Kidney (tissue), 14 donors: Measurements from ENCODE around the gene EP400. TPM values are rescaled to one million over a fixed set of nuclear protein-coding genes. Genes with fewer than 3 reads are reported as not detected.
"Not testable (repeated sequence)": the region's sequence is repeated elsewhere in the genome, so short reads cannot be mapped to it uniquely, and the experiment has no call there.

Experiments used
- DNase-seq, 5 donors: peaks; one replicate each; pipeline ENCODE4 v3.0.0-alpha.2; 2013 to 2020
- FAIRE-seq: peaks from 2 replicates; lab custom pipeline; 2012; peaks lifted over from hg19 to GRCh38; lab: Jason Lieb, UNC
- H3K27ac ChIP-seq, 2 donors: one replicate each; pipeline ENCODE4 v1.7.0; 2013; ENCODE audit warnings: low read depth in 2 of 2, low read length in 2 of 2, inconsistent platforms in 1 of 2
- H3K27me3 ChIP-seq: one replicate; pipeline ENCODE4 v1.7.1; 2013; ENCODE audit warnings: low read length, inconsistent platforms; ENCODE audit not compliant: control insufficient read depth, insufficient read depth
- H3K36me3 ChIP-seq, 3 donors: one replicate each; pipeline versions ENCODE4 v1.7.0 to v1.7.1; 2013; ENCODE audit warnings: low read length in 3 of 3, control low read depth in 1 of 3, inconsistent platforms in 1 of 3; ENCODE audit not compliant: insufficient read depth in 3 of 3, control insufficient read depth in 2 of 3
- H3K4me1 ChIP-seq, 3 donors: one replicate each; pipeline versions ENCODE4 v1.7.0 to v1.7.1; 2013; ENCODE audit warnings: low read length in 3 of 3, inconsistent platforms in 1 of 3, low read depth in 1 of 3; ENCODE audit not compliant: control insufficient read depth in 2 of 3, insufficient read depth in 2 of 3
- H3K4me3 ChIP-seq, 3 donors: one replicate each; pipeline versions ENCODE4 v1.7.0 to v1.8.1; 2013; ENCODE audit warnings: low read length in 3 of 3, control low read depth in 1 of 3, inconsistent platforms in 1 of 3
- H3K9ac ChIP-seq, 3 donors: one replicate each; pipeline versions ENCODE4 v1.7.0 to v1.7.1; 2013; ENCODE audit warnings: low read length in 3 of 3, control low read depth in 1 of 3, inconsistent platforms in 1 of 3
- H3K9me3 ChIP-seq, 3 donors: one replicate each; pipeline versions ENCODE4 v1.7.0 to v1.7.1; 2013; ENCODE audit warnings: low read length in 3 of 3, control low read depth in 1 of 3, inconsistent platforms in 1 of 3; ENCODE audit not compliant: control insufficient read depth in 2 of 3, insufficient read depth in 1 of 3
- intact Hi-C: fragments of 100-400 bp; cut with DNase I; formaldehyde crosslinking; loops from one replicate; pipeline ENCODE4 v1.11.1; 2022
- polyA plus RNA-seq: library from polyadenylated mRNA; stranded (reverse); fragments of 350-450 nt; fragmentation: Illumina TruSeq; extraction: RNeasy Lipid Tissue Mini Kit (QIAGEN cat#74804); gene quantifications from one replicate; pipeline ENCODE4 v1.2.3, GENCODE V29; 2014; ENCODE audit warnings: low read depth, low replicate concordance; ENCODE audit not compliant: insufficient read depth
- total RNA-seq: library from RNA; stranded (reverse); fragmentation: NEBNext Ultra II Directional; extraction: Animal tissue kit (Norgen Biotek cat#: 25700); gene quantifications from one replicate; pipeline ENCODE4 v1.2.1, GENCODE V29; 2021
- TF ChIP-seq, protein P1 (sequence below): IDR thresholded peaks from 3 replicates; pipeline ENCODE4 v1.5.1; 2012; ENCODE audit warnings: mild to moderate bottlenecking, moderate library complexity, borderline replicate concordance; ENCODE audit not compliant: insufficient read depth; ENCODE audit errors: extremely low read depth
- donor health status: control.
- donor health status: control.
- donor health status: control.
- donor health status: control.
- donor health status: control.
- donor health status: DM: yes; HTN: yes; CAD: no.
- donor health status: Normal renal cell carcinoma (clear cell type).

The EP400 gene
- total and polyA plus RNA-seq, 2 donors from 2014 or later = 7.5 to 44.7 TPM

DNA sequence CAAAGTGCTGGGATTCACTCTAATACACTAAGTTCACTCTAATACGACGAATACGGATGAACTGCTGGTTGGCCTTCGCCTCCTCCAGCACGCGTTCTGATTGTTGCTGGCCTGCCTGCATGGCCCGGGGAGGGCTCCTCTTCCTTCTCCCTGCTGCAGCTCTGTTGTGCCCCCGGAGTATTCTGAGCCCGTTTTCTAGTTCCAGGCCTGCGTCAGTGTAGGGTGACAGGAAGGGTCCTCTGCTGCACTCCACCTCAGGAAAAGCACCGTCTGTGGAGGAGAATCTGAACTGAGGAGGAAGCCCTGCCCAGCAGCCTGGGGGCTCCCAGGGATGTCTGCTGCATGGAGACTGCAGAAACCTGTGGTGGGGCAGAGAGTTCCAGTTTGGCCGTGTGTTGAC, 150.0 kb downstream of the EP400 start:
- intact Hi-C loops = no loop called here
- no peak overlapping the region for H3K27ac ChIP-seq
- no peak overlapping the region for H3K4me3 ChIP-seq
- no peaks in the 10 kb centered on the region for H3K4me1 ChIP-seq
- DNase-seq = no peak
- no peaks in the 10 kb centered on the region for H3K27me3 ChIP-seq
- H3K9ac ChIP-seq = no peak overlapping the region
- TF ChIP-seq, protein P1, sequence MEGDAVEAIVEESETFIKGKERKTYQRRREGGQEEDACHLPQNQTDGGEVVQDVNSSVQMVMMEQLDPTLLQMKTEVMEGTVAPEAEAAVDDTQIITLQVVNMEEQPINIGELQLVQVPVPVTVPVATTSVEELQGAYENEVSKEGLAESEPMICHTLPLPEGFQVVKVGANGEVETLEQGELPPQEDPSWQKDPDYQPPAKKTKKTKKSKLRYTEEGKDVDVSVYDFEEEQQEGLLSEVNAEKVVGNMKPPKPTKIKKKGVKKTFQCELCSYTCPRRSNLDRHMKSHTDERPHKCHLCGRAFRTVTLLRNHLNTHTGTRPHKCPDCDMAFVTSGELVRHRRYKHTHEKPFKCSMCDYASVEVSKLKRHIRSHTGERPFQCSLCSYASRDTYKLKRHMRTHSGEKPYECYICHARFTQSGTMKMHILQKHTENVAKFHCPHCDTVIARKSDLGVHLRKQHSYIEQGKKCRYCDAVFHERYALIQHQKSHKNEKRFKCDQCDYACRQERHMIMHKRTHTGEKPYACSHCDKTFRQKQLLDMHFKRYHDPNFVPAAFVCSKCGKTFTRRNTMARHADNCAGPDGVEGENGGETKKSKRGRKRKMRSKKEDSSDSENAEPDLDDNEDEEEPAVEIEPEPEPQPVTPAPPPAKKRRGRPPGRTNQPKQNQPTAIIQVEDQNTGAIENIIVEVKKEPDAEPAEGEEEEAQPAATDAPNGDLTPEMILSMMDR = no peak
- no peaks in the 10 kb centered on the region for H3K9me3 ChIP-seq
- no peak for FAIRE-seq
- H3K36me3 ChIP-seq = no peaks in the 10 kb centered on the region

DNA sequence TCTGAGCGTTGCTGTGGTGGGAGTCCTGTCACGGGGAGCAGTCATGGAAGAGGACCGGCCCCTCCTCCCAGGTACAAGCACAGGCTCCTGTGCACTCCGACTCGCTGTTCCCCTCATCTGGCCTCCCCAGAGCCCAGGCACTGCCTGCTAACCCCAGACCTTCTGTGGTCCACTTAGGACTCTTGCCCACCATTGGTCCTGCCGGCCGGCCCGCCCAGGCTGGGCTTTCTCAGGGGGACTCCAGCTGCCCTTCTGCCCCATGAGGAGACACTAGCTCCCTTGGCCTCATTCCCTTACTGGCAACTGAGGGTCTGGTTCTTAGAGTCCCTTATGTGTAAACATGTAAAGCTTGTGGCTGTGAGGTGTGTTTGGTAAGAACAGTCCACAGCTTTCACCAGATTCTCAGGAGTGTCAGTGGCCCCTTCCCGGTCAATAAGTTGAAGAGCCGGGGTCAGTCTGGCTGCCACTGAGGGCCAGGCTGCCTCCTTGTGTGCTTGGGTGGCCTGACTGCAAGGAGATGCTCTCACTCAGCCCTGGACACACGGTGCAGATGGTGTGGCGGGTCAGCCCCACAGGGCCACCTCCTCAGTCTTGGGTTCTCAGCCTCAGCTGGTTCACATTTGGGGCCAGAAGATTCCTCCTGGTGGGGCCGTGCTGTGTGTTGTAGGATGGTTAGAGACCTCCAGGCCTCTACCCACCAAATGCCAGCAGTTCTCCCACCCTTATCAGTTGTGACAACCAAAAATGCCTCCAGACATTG, 150.7 kb downstream of the EP400 start:
- FAIRE-seq = no peak
- no peak overlapping the region for H3K27ac ChIP-seq
- DNase-seq = no peak
- TF ChIP-seq, protein P1 = no peak
- intact Hi-C loops = no loop called here
- H3K4me1 ChIP-seq = no peaks in the 10 kb centered on the region
- no peak overlapping the region for H3K9ac ChIP-seq
- H3K9me3 ChIP-seq = no peaks in the 10 kb centered on the region
- peaks cover 0 to 5% (median 2%) of the 10 kb centered on the region in 3 donors for H3K36me3 ChIP-seq
- no peak overlapping the region for H3K4me3 ChIP-seq
- H3K27me3 ChIP-seq = no peaks in the 10 kb centered on the region

DNA sequence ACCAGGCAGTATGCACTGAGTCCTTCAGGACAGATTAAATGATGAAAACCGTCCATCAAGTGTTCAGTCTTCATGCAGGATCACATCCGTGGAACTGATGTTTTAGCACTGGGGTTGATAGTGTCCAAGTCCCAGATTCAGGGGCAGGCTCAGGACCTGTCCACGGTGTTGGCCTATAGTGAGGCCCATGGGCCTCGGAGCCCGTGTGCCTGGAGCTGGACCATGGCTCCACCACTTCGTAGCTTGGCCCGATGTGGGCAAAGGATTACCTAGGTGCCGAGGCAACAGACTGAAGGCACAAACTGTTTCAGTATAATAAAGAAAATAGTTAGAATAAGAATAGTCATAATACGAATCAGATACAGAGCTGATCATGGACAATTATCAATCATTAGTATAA, 152.6 kb downstream of the EP400 start:
- intact Hi-C loops = no loop called here
- H3K36me3 ChIP-seq = peaks cover 0 to 5% (median 2%) of the 10 kb centered on the region in 3 donors
- H3K27ac ChIP-seq = no peak overlapping the region
- no peaks in the 10 kb centered on the region for H3K9me3 ChIP-seq
- TF ChIP-seq, protein P1 = no peak
- no peak for DNase-seq
- H3K4me1 ChIP-seq = no peaks in the 10 kb centered on the region
- FAIRE-seq = no peak
- no peak overlapping the region for H3K9ac ChIP-seq
- no peaks in the 10 kb centered on the region for H3K27me3 ChIP-seq
- no peak overlapping the region for H3K4me3 ChIP-seq

DNA sequence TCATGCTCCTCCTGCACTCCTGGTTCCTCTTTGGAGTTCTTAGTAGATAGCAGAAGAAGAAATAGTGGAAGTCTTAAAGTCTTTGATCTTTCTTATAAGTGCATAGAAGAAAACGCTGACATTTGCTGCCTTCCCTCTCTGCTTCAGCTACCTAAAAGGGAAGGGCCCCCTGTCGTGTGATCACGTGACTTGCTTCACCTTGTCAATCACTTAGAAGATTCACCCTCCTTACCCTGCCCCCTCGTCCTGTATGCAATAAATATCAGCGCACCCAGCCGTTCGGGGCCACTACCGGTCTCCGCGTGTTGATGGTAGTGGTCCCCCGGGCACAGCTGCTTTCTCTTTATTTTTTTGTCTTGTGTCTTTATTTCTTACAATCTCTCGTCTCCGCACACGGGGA, 153.3 kb downstream of the EP400 start:
- H3K4me3 ChIP-seq, H3K4me1 ChIP-seq, DNase-seq, H3K36me3 ChIP-seq, intact Hi-C loops, H3K27ac ChIP-seq, FAIRE-seq, H3K9ac ChIP-seq, H3K9me3 ChIP-seq, H3K27me3 ChIP-seq: not testable (repeated sequence)
